GM12892 (cell line): ENCODE measurements around the gene COQ5.
"Not testable (repeated sequence)": the region's sequence is repeated elsewhere in the genome, so short reads cannot be mapped to it uniquely, and the experiment has no call there.

Source experiments
- DNase-seq: peaks from one replicate; pipeline ENCODE4 v3.0.0; 2011; ENCODE audit not compliant: insufficient read length
- FAIRE-seq: peaks from 2 replicates; lab custom pipeline; 2011; peaks lifted over from hg19 to GRCh38; lab: Jason Lieb, UNC
- POLR2A ChIP-seq: IDR thresholded peaks from 2 replicates; pipeline ENCODE4 v1.6.1; 2011; ENCODE audit warnings: low read depth, low read length, control low read depth
- POLR2AphosphoS5 ChIP-seq: IDR thresholded peaks from 2 replicates; pipeline ENCODE4 v1.6.1; 2011; ENCODE audit warnings: low read depth, low read length, control low read depth
- TAF1 ChIP-seq: IDR thresholded peaks from 2 replicates; pipeline ENCODE4 v1.6.1; 2011; ENCODE audit warnings: low read depth, mild to moderate bottlenecking, control low read depth, low read length, borderline replicate concordance

Gene COQ5

GRCh38 chr12:120538281-120539156 lies 9.6 kb upstream of the COQ5 start:
- TF ChIP-seq POLR2AphosphoS5 (no peak), POLR2A (no peak), TAF1 (no peak)
- no peak for DNase-seq
- FAIRE-seq: no peak

- DNase-seq: no peak
- TF ChIP-seq POLR2A (no peak), TAF1 (no peak), POLR2AphosphoS5 (no peak)
- FAIRE-seq: no peak
Observed at GRCh38 chr12:120537856-120538220, 8.9 kb upstream of the COQ5 start.

GRCh38 chr12:120536064-120536791 lies 7.3 kb upstream of the COQ5 start:
- TF ChIP-seq POLR2AphosphoS5: no peak
- TF ChIP-seq POLR2A: no peak
- TF ChIP-seq TAF1: no peak
- no peak for DNase-seq
- no peak for FAIRE-seq

GRCh38 chr12:120534703-120535655 lies 6.0 kb upstream of the COQ5 start:
- peak; percentile 46 for DNase-seq
- FAIRE-seq: peak; percentile 42
- TF ChIP-seq TAF1 (no peak), POLR2AphosphoS5 (no peak), POLR2A (no peak)

GRCh38 chr12:120534203-120534702 lies 5.3 kb upstream of the COQ5 start, which contains the start of gene RNF10:
Gene RNF10 (plus strand): TSS chr12:120534356. CDS start chr12:120534812, 456 bp downstream.
- TF ChIP-seq POLR2A (peak; percentile 97), TAF1 (no peak), POLR2AphosphoS5 (peak; percentile 94)
- FAIRE-seq: peak; percentile 75

GRCh38 chr12:120532701-120533238 lies 3.8 kb upstream of the COQ5 start:
- FAIRE-seq: no peak
- TF ChIP-seq POLR2A (no peak), TAF1 (no peak), POLR2AphosphoS5 (no peak)
- DNase-seq: no peak

More at GRCh38 chr12:120534203-120534702, 5.3 kb upstream of the COQ5 start, which contains the start of gene RNF10:
- peak; percentile 82 for DNase-seq

GRCh38 chr12:120530418-120530761 lies 1.4 kb upstream of the COQ5 start:
- DNase-seq, FAIRE-seq: not testable (repeated sequence)

GRCh38 chr12:120529641-120530417 lies 871 bp upstream of the COQ5 start:
- no peak for TF ChIP-seq TAF1
- no peak for TF ChIP-seq POLR2A
- no peak for TF ChIP-seq POLR2AphosphoS5
- FAIRE-seq (no peak), DNase-seq (no peak)

GRCh38 chr12:120522568-120522967 lies 6.4 kb downstream of the COQ5 start:
- TF ChIP-seq POLR2A: no peak
- TF ChIP-seq TAF1: no peak
- TF ChIP-seq POLR2AphosphoS5: no peak
- DNase-seq (no peak), FAIRE-seq (no peak)

- DNase-seq, FAIRE-seq: not testable (repeated sequence)
Observed at GRCh38 chr12:120519324-120519723, 9.6 kb downstream of the COQ5 start.
